Measurements from ENCODE around the gene ZFAND3. TPM values are rescaled to one million over a fixed set of nuclear protein-coding genes. Genes with fewer than 3 reads are reported as not detected.

Gene ZFAND3
- total RNA-seq, 2 experiments from 2014 or later, result 32.3 to 37.9 TPM

- no peaks in the 10 kb centered on the region for H3K27me3 Mint-ChIP-seq
- POLR2A ChIA-PET, result no interaction called here
- intact Hi-C loops (cut with micrococcal nuclease), result loop anchor here (10.0 kb wide), 1 partner anchor 185 kb away; no protein-coding TSS in a partner anchor
- CTCF ChIA-PET, result interaction anchor here (0.7 to 1.0 kb wide), 3 partner anchors 8 to 239 kb away, joined by 3 read pairs; no protein-coding TSS in a partner anchor
- H3K36me3 Mint-ChIP-seq (ENCODE audit: low read depth), result peaks cover 10% of the 10 kb centered on the region
- ATAC-seq, result no peak
- H3K4me3 Mint-ChIP-seq, result no peak overlapping the region
- peaks cover 61% of the 10 kb centered on the region for H3K4me1 Mint-ChIP-seq (ENCODE audit: low read depth)
- DNase-seq, result no peak
- TF ChIP-seq CTCF (IDR thresholded peaks at IDR 0.05), result no peak
- H3K27ac Mint-ChIP-seq, result no peak overlapping the region
- H3K9me3 Mint-ChIP-seq, result peaks cover 5% of the 10 kb centered on the region
These were observed 160.7 kb downstream of the ZFAND3 start for GRCh38 chr6:37980222-37980595.

- ATAC-seq (no peak), DNase-seq (no peak)
- Mint-ChIP-seq H3K27me3 (no peaks in the 10 kb centered on the region), H3K9me3 (peaks cover 2% of the 10 kb centered on the region), H3K4me3 (no peak overlapping the region), H3K36me3 (ENCODE audit: low read depth) (peaks cover 5% of the 10 kb centered on the region), H3K4me1 (ENCODE audit: low read depth) (peaks cover 73% of the 10 kb centered on the region), H3K27ac (no peak overlapping the region)
- ChIA-PET CTCF (no interaction called here), POLR2A (no interaction called here)
- intact Hi-C loops (cut with micrococcal nuclease), result loop anchor here (10.0 kb wide), 1 partner anchor 187 kb away; no protein-coding TSS in a partner anchor
- no peak for TF ChIP-seq CTCF (IDR thresholded peaks at IDR 0.05)
These were observed 162.1 kb downstream of the ZFAND3 start for GRCh38 chr6:37981626-37982025.

GRCh38 chr6:37982317-37982716 is 162.8 kb downstream of the ZFAND3 start:
- POLR2A ChIA-PET, result interaction anchor here (0.6 kb wide), 1 partner anchor 116 kb away, joined by 3 read pairs; no protein-coding TSS in a partner anchor
- Mint-ChIP-seq H3K4me3 (no peak overlapping the region), H3K27me3 (no peaks in the 10 kb centered on the region), H3K9me3 (peaks cover 2% of the 10 kb centered on the region), H3K27ac (no peak overlapping the region), H3K36me3 (ENCODE audit: low read depth) (peaks cover 4% of the 10 kb centered on the region), H3K4me1 (ENCODE audit: low read depth) (peaks cover 79% of the 10 kb centered on the region)
- ATAC-seq, result no peak
- intact Hi-C loops (cut with micrococcal nuclease), result loop anchor here (10.0 kb wide), 1 partner anchor 188 kb away; no protein-coding TSS in a partner anchor
- DNase-seq, result no peak
- CTCF ChIA-PET, result no interaction called here
- no peak for TF ChIP-seq CTCF (IDR thresholded peaks at IDR 0.05)

GRCh38 chr6:37983720-37984501 is 164.4 kb downstream of the ZFAND3 start:
- Mint-ChIP-seq H3K4me3 (no peak overlapping the region), H3K27me3 (no peaks in the 10 kb centered on the region), H3K27ac (peak overlapping the region; percentile 92), H3K36me3 (ENCODE audit: low read depth) (peaks cover 3% of the 10 kb centered on the region), H3K4me1 (ENCODE audit: low read depth) (peaks cover 83% of the 10 kb centered on the region), H3K9me3 (peaks cover 2% of the 10 kb centered on the region)
- ChIA-PET CTCF (interaction anchor here (0.6 to 1.1 kb wide), 3 partner anchors 28 to 279 kb away, joined by 3 to 4 read pairs (median 3); no protein-coding TSS in a partner anchor), POLR2A (interaction anchor here (0.7 to 1.5 kb wide), 3 partner anchors 119 to 893 kb away, joined by 3 read pairs; partner anchors contain the start of gene ZFAND3)
- DNase-seq (no peak), ATAC-seq (peak; percentile 74)
- intact Hi-C loops (cut with micrococcal nuclease), result loop anchor here (10.0 kb wide), 1 partner anchor 189 kb away; no protein-coding TSS in a partner anchor
- TF ChIP-seq CTCF (IDR thresholded peaks at IDR 0.05), result no peak

GRCh38 chr6:37984578-37984977 is 165.1 kb downstream of the ZFAND3 start:
- CTCF ChIA-PET, result interaction anchor here (0.9 to 1.1 kb wide), 2 partner anchors 27 to 157 kb away, joined by 3 to 4 read pairs; no protein-coding TSS in a partner anchor
- DNase-seq (no peak), ATAC-seq (no peak)
- Mint-ChIP-seq H3K4me3 (no peak overlapping the region), H3K27me3 (no peaks in the 10 kb centered on the region), H3K9me3 (peaks cover 2% of the 10 kb centered on the region), H3K4me1 (ENCODE audit: low read depth) (peaks cover 82% of the 10 kb centered on the region), H3K36me3 (ENCODE audit: low read depth) (peaks cover 3% of the 10 kb centered on the region), H3K27ac (peak overlapping the region; percentile 92)
- intact Hi-C loops (cut with micrococcal nuclease), result loop anchor here (10.0 kb wide), 1 partner anchor 190 kb away; no protein-coding TSS in a partner anchor
- POLR2A ChIA-PET, result interaction anchor here (1.1 kb wide), 1 partner anchor 166 kb away, joined by 3 read pairs; the partner anchor contains the start of gene ZFAND3
- no peak for TF ChIP-seq CTCF (IDR thresholded peaks at IDR 0.05)

Measured in activated CD8-positive, alpha-beta T cell treated with anti-CD3 and anti-CD28 coated beads for 36 hours (primary cell).